Gastroesophageal sphincter (tissue), 3 donors: Measurements from ENCODE around the gene OIP5.

Source experiments
- POLR2A ChIP-seq, 2 donors: fragments of 450-650 bp; IDR thresholded peaks; one replicate each; pipeline ENCODE4 v1.6.1; 2017; ENCODE audit warnings: antibody characterized with exemption in 2 of 2, mild to moderate bottlenecking in 2 of 2, moderate library complexity in 1 of 2
- TF ChIP-seq, protein P1 (sequence below), 4 experiments: fragments of 200-600 bp in 2 of 4; fragments of 450-650 bp in 2 of 4; sonication (generic) in 1 of 4; IDR thresholded peaks; one replicate each; pipeline ENCODE4 v1.5.1; 2017 to 2019; ENCODE audit warnings: antibody characterized with exemption in 4 of 4, mild to moderate bottlenecking in 2 of 4, moderate library complexity in 2 of 4

DNA sequence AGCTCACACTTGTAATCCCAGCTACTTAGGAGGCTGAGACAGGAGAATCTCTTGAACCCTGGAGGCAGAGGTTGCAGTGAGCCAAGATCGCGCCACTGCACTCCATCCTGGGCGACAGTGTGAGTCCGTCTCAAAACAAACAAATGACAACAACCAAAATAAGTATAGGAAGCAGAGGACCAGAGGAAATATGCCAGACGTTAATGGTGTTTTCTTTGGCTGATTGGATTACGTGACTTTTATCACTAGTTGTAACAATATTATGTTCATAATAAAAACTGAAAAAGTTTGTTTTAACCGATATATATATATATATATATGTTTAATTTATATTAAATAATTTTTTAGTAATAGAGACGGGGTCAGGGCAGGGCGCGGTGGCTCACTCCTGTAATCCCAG lies 22.0 kb upstream of the OIP5 start:
- no peak for TF ChIP-seq POLR2A (IDR thresholded peaks at IDR 0.05)
- TF ChIP-seq, protein P1, sequence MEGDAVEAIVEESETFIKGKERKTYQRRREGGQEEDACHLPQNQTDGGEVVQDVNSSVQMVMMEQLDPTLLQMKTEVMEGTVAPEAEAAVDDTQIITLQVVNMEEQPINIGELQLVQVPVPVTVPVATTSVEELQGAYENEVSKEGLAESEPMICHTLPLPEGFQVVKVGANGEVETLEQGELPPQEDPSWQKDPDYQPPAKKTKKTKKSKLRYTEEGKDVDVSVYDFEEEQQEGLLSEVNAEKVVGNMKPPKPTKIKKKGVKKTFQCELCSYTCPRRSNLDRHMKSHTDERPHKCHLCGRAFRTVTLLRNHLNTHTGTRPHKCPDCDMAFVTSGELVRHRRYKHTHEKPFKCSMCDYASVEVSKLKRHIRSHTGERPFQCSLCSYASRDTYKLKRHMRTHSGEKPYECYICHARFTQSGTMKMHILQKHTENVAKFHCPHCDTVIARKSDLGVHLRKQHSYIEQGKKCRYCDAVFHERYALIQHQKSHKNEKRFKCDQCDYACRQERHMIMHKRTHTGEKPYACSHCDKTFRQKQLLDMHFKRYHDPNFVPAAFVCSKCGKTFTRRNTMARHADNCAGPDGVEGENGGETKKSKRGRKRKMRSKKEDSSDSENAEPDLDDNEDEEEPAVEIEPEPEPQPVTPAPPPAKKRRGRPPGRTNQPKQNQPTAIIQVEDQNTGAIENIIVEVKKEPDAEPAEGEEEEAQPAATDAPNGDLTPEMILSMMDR (IDR thresholded peaks at IDR 0.05) = no peak
